DMS79 treated with DMSO at 0.1 percent for 48 hours (cell line): ENCODE data around the gene FAM200B.

Experiments
- DNase-seq: peaks from one replicate; lab custom pipeline; 2025; lab: John Stamatoyannopoulos, UW

Gene FAM200B

GRCh38 chr4:15737255-15737654, 55.6 kb downstream of the FAM200B start:
- no peak for DNase-seq

DNA sequence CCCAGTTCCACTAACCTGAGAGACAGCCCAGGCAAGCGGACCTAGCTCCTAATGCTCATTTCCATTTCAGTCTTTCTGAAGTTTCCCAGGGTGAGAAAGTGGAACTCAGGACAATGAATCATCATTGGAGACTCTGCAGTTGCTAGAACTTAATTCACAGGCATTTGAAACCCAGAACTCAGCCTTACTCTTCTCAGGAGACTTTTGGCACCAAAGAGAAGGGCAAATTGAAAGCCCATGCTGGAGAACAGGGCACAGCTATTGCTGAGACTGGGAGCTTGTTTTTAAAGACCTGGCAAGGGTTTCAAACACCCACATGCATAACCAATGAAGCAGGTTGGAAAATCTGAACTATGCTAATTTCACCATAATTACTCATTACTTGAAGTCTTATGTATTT, 57.2 kb downstream of the FAM200B start:
- DNase-seq = no peak
